ENCODE data around the gene ZSCAN22. TPM values are rescaled to one million over a fixed set of nuclear protein-coding genes. Genes with fewer than 3 reads are reported as not detected.
"Not testable (repeated sequence)": the region's sequence is repeated elsewhere in the genome, so short reads cannot be mapped to it uniquely, and the experiment has no call there.

ZSCAN22 gene
- polyA plus RNA-seq, 3 donors from 2014 or later: 0.90 to 3.0 (median 2.1) TPM

GRCh38 chr19:58357481-58358145 is 30.8 kb downstream of the ZSCAN22 start:
- H3K4me1 Mint-ChIP-seq: peaks cover 8 to 14% of the 10 kb centered on the region in 2 donors
- H3K36me3 Mint-ChIP-seq: no peaks in the 10 kb centered on the region
- no peak overlapping the region for H3K27ac Mint-ChIP-seq
- H3K4me3 Mint-ChIP-seq: peak overlapping the region in 1 of 5 donors; percentile 15
- peaks cover 6 to 18% (median 7%) of the 10 kb centered on the region in 3 donors for H3K27me3 Mint-ChIP-seq (ENCODE audit: low read depth in 3 of 3)
- no peaks in the 10 kb centered on the region for H3K9me3 Mint-ChIP-seq
- no peak for DNase-seq

- H3K36me3 Mint-ChIP-seq: no peaks in the 10 kb centered on the region
Observed at GRCh38 chr19:58361900-58362271, 35.1 kb downstream of the ZSCAN22 start.

GRCh38 chr19:58362272-58362994 is 35.6 kb downstream of the ZSCAN22 start, which contains the start of gene ZNF497:
ZNF497 (minus strand) TSS chr19:58362751; CDS start chr19:58357635, 5,116 bp downstream.
- peaks cover 8 to 18% of the 10 kb centered on the region in 2 donors for H3K4me1 Mint-ChIP-seq

More at GRCh38 chr19:58361900-58362271, 35.1 kb downstream of the ZSCAN22 start:
- Mint-ChIP-seq H3K4me3 (peak overlapping the region; percentile 90 to 99 (median 96)), H3K9me3 (no peaks in the 10 kb centered on the region), H3K27me3 (ENCODE audit: low read depth in 3 of 3) (peaks cover 9 to 24% (median 11%) of the 10 kb centered on the region in 3 donors), H3K4me1 (peaks cover 8 to 18% of the 10 kb centered on the region in 2 donors), H3K27ac (peak overlapping the region; percentile 96 to 99 (median 98))
- DNase-seq: peak in 2 of 3 donors; percentile 65

GRCh38 chr19:58364146-58364545 is 37.4 kb downstream of the ZSCAN22 start:
- Mint-ChIP-seq H3K4me1 (peaks cover 8 to 15% of the 10 kb centered on the region in 2 donors), H3K9me3 (no peaks in the 10 kb centered on the region), H3K27me3 (ENCODE audit: low read depth in 3 of 3) (peaks cover 9 to 22% (median 11%) of the 10 kb centered on the region in 3 donors), H3K27ac (peak overlapping the region in 2 of 6 donors; percentile 57), H3K36me3 (no peaks in the 10 kb centered on the region), H3K4me3 (peak overlapping the region in 3 of 5 donors; percentile 27 to 46 (median 32))
- no peak for DNase-seq

More at GRCh38 chr19:58362272-58362994, 35.6 kb downstream of the ZSCAN22 start, which contains the start of gene ZNF497:
- DNase-seq: peak; percentile 97 to 98 (median 97)
- no peaks in the 10 kb centered on the region for H3K36me3 Mint-ChIP-seq
- H3K4me3 Mint-ChIP-seq: peak within 1 kb of the TSS; percentile 90 to 99 (median 96)
- peaks cover 9 to 24% (median 11%) of the 10 kb centered on the region in 3 donors for H3K27me3 Mint-ChIP-seq (ENCODE audit: low read depth in 3 of 3)
- no peaks in the 10 kb centered on the region for H3K9me3 Mint-ChIP-seq
- peak within 1 kb of the TSS; percentile 96 to 99 (median 98) for H3K27ac Mint-ChIP-seq

GRCh38 chr19:58366585-58367430 is 40.0 kb downstream of the ZSCAN22 start:
- Mint-ChIP-seq H3K27ac (peak overlapping the region in 1 of 6 donors; percentile 28), H3K36me3 (no peaks in the 10 kb centered on the region), H3K27me3 (ENCODE audit: low read depth in 3 of 3) (peaks cover 9 to 15% (median 9%) of the 10 kb centered on the region in 3 donors), H3K4me1 (peaks cover 5 to 12% of the 10 kb centered on the region in 2 donors), H3K4me3 (no peak overlapping the region), H3K9me3 (no peaks in the 10 kb centered on the region)
- no peak for DNase-seq

- no peak for DNase-seq
- Mint-ChIP-seq H3K36me3 (no peaks in the 10 kb centered on the region), H3K4me3 (no peak overlapping the region), H3K27ac (no peak overlapping the region), H3K4me1 (peaks cover 0 to 4% of the 10 kb centered on the region in 2 donors), H3K27me3 (ENCODE audit: low read depth in 3 of 3) (peaks cover under 1 to 5% (median 1%) of the 10 kb centered on the region in 3 donors), H3K9me3 (no peaks in the 10 kb centered on the region)
Observed at GRCh38 chr19:58367698-58368454, 41.1 kb downstream of the ZSCAN22 start.

- no peaks in the 10 kb centered on the region for H3K36me3 Mint-ChIP-seq
- H3K4me1 Mint-ChIP-seq: peaks cover 0 to 2% of the 10 kb centered on the region in 2 donors
- H3K27ac Mint-ChIP-seq: no peak overlapping the region
- peaks cover 0 to 3% (median 3%) of the 10 kb centered on the region in 3 donors for H3K27me3 Mint-ChIP-seq (ENCODE audit: low read depth in 3 of 3)
- H3K9me3 Mint-ChIP-seq: no peaks in the 10 kb centered on the region
- H3K4me3 Mint-ChIP-seq: no peak overlapping the region
- no peak for DNase-seq
Observed at GRCh38 chr19:58368561-58369360, 42.0 kb downstream of the ZSCAN22 start.

GRCh38 chr19:58372311-58373133 is 45.7 kb downstream of the ZSCAN22 start:
- H3K4me3 Mint-ChIP-seq: no peak overlapping the region
- H3K27me3 Mint-ChIP-seq (ENCODE audit: low read depth in 3 of 3): peaks cover 0 to 3% (median 2%) of the 10 kb centered on the region in 3 donors
- no peaks in the 10 kb centered on the region for H3K4me1 Mint-ChIP-seq
- no peak overlapping the region for H3K27ac Mint-ChIP-seq
- no peak for DNase-seq
- H3K36me3 Mint-ChIP-seq: no peaks in the 10 kb centered on the region
- no peaks in the 10 kb centered on the region for H3K9me3 Mint-ChIP-seq

- H3K4me1 Mint-ChIP-seq: peaks cover 3 to 6% of the 10 kb centered on the region in 2 donors
- peaks cover 0 to 3% (median 2%) of the 10 kb centered on the region in 3 donors for H3K27me3 Mint-ChIP-seq (ENCODE audit: low read depth in 3 of 3)
- H3K36me3 Mint-ChIP-seq: no peaks in the 10 kb centered on the region
- H3K4me3 Mint-ChIP-seq: no peak overlapping the region
- no peaks in the 10 kb centered on the region for H3K9me3 Mint-ChIP-seq
- no peak for DNase-seq
- H3K27ac Mint-ChIP-seq: no peak overlapping the region
Observed at GRCh38 chr19:58374200-58374599, 47.4 kb downstream of the ZSCAN22 start.

GRCh38 chr19:58376724-58377123 is 49.9 kb downstream of the ZSCAN22 start:
- H3K4me1 Mint-ChIP-seq: peaks cover 18 to 23% of the 10 kb centered on the region in 2 donors
- not testable (repeated sequence) for H3K27me3 Mint-ChIP-seq (ENCODE audit: low read depth in 3 of 3); H3K9me3 Mint-ChIP-seq; H3K36me3 Mint-ChIP-seq; H3K4me3 Mint-ChIP-seq; DNase-seq; H3K27ac Mint-ChIP-seq

- DNase-seq: no peak
- H3K9me3 Mint-ChIP-seq: no peaks in the 10 kb centered on the region
- peaks cover 2 to 8% (median 7%) of the 10 kb centered on the region in 3 donors for H3K27me3 Mint-ChIP-seq (ENCODE audit: low read depth in 3 of 3)
- H3K4me1 Mint-ChIP-seq: peaks cover 26 to 28% of the 10 kb centered on the region in 2 donors
- H3K27ac Mint-ChIP-seq: peak overlapping the region; percentile 92 to 97 (median 96)
- H3K36me3 Mint-ChIP-seq: no peaks in the 10 kb centered on the region
- peak overlapping the region in 4 of 5 donors; percentile 87 to 96 (median 88) for H3K4me3 Mint-ChIP-seq
Observed at GRCh38 chr19:58379246-58379645, 52.5 kb downstream of the ZSCAN22 start.
